H1 (cell line): ENCODE measurements around the gene ACSL3. TPM values are rescaled to one million over a fixed set of nuclear protein-coding genes. Genes with fewer than 3 reads are reported as not detected.

ENCODE experiments used
- CTCF ChIA-PET: fragments of 300-600 bp; sonication (Branson Sonifier 250); formaldehyde crosslinking; loops from one replicate; lab custom pipeline; 2021; ENCODE audit not compliant: partially characterized antibody; lab: Charles Lee
- POLR2A ChIA-PET: fragments of 300-600 bp; sonication (Branson Sonifier 250); formaldehyde crosslinking; loops from one replicate; lab custom pipeline; 2021; ENCODE audit warnings: inconsistent platforms; ENCODE audit not compliant: partially characterized antibody; lab: Charles Lee
- DNase-seq, 2 experiments: peaks; one replicate each; pipeline versions ENCODE4 v3.0.0 to v3.0.0-alpha.2; 2010 to 2022; ENCODE audit warnings: low spot score in 2 of 2, low read depth in 1 of 2, mixed read lengths in 1 of 2
- FAIRE-seq: peaks from 2 replicates; lab custom pipeline; 2011; peaks lifted over from hg19 to GRCh38; lab: Jason Lieb, UNC
- H2AFZ ChIP-seq: 2 replicates; pipeline ENCODE4 v1.8.1; 2012; ENCODE audit warnings: low read length, inconsistent platforms
- H2AK5ac ChIP-seq: 2 replicates; pipeline ENCODE4 v1.6.1; 2013; ENCODE audit warnings: low read depth, low read length
- H2BK120ac ChIP-seq: replicated peaks from 2 replicates; pipeline ENCODE3; 2013; ENCODE audit warnings: low read depth, low read length, inconsistent platforms
- H2BK12ac ChIP-seq: 2 replicates; pipeline ENCODE4 v1.6.1; 2013; ENCODE audit warnings: low read depth, low read length
- H2BK15ac ChIP-seq: 2 replicates; pipeline ENCODE4 v1.6.1; 2013; ENCODE audit warnings: low read length
- H2BK20ac ChIP-seq: 2 replicates; pipeline ENCODE4 v1.6.1; 2013; ENCODE audit warnings: low read length
- H2BK5ac ChIP-seq: 2 replicates; pipeline ENCODE4 v1.6.1; 2013; ENCODE audit warnings: low read depth, low read length
- H3K14ac ChIP-seq: 2 replicates; pipeline ENCODE4 v1.6.1; 2013; ENCODE audit warnings: inconsistent platforms; ENCODE audit not compliant: insufficient read length
- H3K18ac ChIP-seq: 2 replicates; pipeline ENCODE4 v1.6.1; 2013; ENCODE audit warnings: low read length; ENCODE audit errors: extremely low read depth
- H3K23ac ChIP-seq: 2 replicates; pipeline ENCODE4 v1.6.1; 2013; ENCODE audit warnings: inconsistent platforms; ENCODE audit not compliant: insufficient read length
- H3K23me2 ChIP-seq: 2 replicates; pipeline ENCODE4 v1.6.1; 2013; ENCODE audit warnings: low read depth, low read length
- H3K27ac ChIP-seq: 2 replicates; pipeline ENCODE4 v1.6.1; 2011; ENCODE audit warnings: low read depth, low read length, inconsistent platforms
- H3K27me3 ChIP-seq, 4 experiments: replicated peaks in 1 of 4; 1 replicate in 1 of 4; 2 replicates in 3 of 4; pipeline versions ENCODE4 v1.6.1 to v1.8.1; 2011 to 2013; ENCODE audit warnings: low read length in 3 of 4, mild to moderate bottlenecking in 3 of 4, inconsistent platforms in 2 of 4, mixed read lengths in 2 of 4, moderate library complexity in 1 of 4; ENCODE audit not compliant: control insufficient read depth in 3 of 4, insufficient read depth in 3 of 4; ENCODE audit errors: extremely low read depth in 1 of 4
- H3K36me3 ChIP-seq, 4 experiments: 2 replicates each; pipeline versions ENCODE4 v1.6.1 to v1.8.1; 2011 to 2013; ENCODE audit warnings: mild to moderate bottlenecking in 4 of 4, low read length in 3 of 4, moderate library complexity in 2 of 4, control low read depth in 1 of 4, inconsistent platforms in 1 of 4; ENCODE audit not compliant: insufficient read depth in 4 of 4, control insufficient read depth in 2 of 4
- H3K4ac ChIP-seq: replicated peaks from 2 replicates; pipeline ENCODE3; 2013; ENCODE audit warnings: low read length, low read depth, mixed read lengths, inconsistent platforms; ENCODE audit not compliant: insufficient read length
- H3K4me1 ChIP-seq, 4 experiments: replicated peaks in 1 of 4; 1 replicate in 1 of 4; 2 replicates in 3 of 4; pipeline versions ENCODE4 v1.6.1 to v1.8.1; 2011 to 2013; ENCODE audit warnings: low read length in 3 of 4, inconsistent platforms in 2 of 4, mixed read lengths in 1 of 4; ENCODE audit not compliant: insufficient read depth in 4 of 4, control insufficient read depth in 3 of 4
- H3K4me2 ChIP-seq, 2 experiments: 2 replicates each; pipeline versions ENCODE4 v1.6.1 to v1.8.1; 2011 to 2013; ENCODE audit warnings: low read depth in 2 of 2, low read length in 2 of 2, control low read depth in 1 of 2, inconsistent platforms in 1 of 2, mild to moderate bottlenecking in 1 of 2; ENCODE audit not compliant: insufficient read depth in 1 of 2
- H3K4me3 ChIP-seq, 4 experiments: fragments of 200-600, 300-600 bp in 1 of 4; sonication (generic), shearing (Covaris generic), sonication (Bioruptor Twin) in 1 of 4; 2 replicates each; pipeline versions ENCODE4 v1.5.1 to v1.8.1; 2011 to 2016; ENCODE audit warnings: low read length in 4 of 4, low read depth in 3 of 4, control low read depth in 2 of 4, inconsistent platforms in 2 of 4, mild to moderate bottlenecking in 2 of 4, mixed read lengths in 1 of 4, moderate library complexity in 1 of 4; ENCODE audit not compliant: insufficient read depth in 2 of 4; ENCODE audit errors: extremely low read depth in 1 of 4
- H3K56ac ChIP-seq: replicated peaks from 2 replicates; pipeline ENCODE3; 2013; ENCODE audit warnings: low read depth, mild to moderate bottlenecking, mixed read lengths, low read length, inconsistent platforms; ENCODE audit not compliant: insufficient read length
- H3K79me1 ChIP-seq: 2 replicates; pipeline ENCODE4 v1.6.1; 2013; ENCODE audit warnings: low read depth, low read length, control low read depth
- H3K79me2 ChIP-seq, 2 experiments: 2 replicates each; pipeline versions ENCODE4 v1.6.1 to v1.8.1; 2012 to 2013; ENCODE audit warnings: low read length in 2 of 2, mild to moderate bottlenecking in 2 of 2, inconsistent platforms in 1 of 2; ENCODE audit not compliant: insufficient read depth in 2 of 2, control insufficient read depth in 1 of 2
- H3K9ac ChIP-seq, 4 experiments: replicated peaks in 1 of 4; 1 replicate in 1 of 4; 2 replicates in 3 of 4; pipeline versions ENCODE4 v1.6.1 to v1.8.1; 2011 to 2013; ENCODE audit warnings: low read depth in 3 of 4, low read length in 3 of 4, control low read depth in 2 of 4, mild to moderate bottlenecking in 2 of 4, moderate library complexity in 2 of 4, inconsistent platforms in 1 of 4; ENCODE audit errors: extremely low read depth in 1 of 4
- H3K9me3 ChIP-seq, 2 experiments: 2 replicates each; pipeline versions ENCODE4 v1.6.1 to v1.8.1; 2012 to 2013; ENCODE audit warnings: mild to moderate bottlenecking in 2 of 2, moderate library complexity in 2 of 2, control low read depth in 1 of 2, inconsistent platforms in 1 of 2, low read depth in 1 of 2, low read length in 1 of 2, mixed read lengths in 1 of 2; ENCODE audit not compliant: insufficient read depth in 2 of 2
- H4K20me1 ChIP-seq, 2 experiments: replicated peaks in 1 of 2; 2 replicates each; pipeline versions ENCODE3 to v1.8.1; 2011 to 2013; ENCODE audit warnings: inconsistent platforms in 2 of 2, low read length in 2 of 2, mild to moderate bottlenecking in 1 of 2; ENCODE audit not compliant: insufficient read depth in 2 of 2, control insufficient read depth in 1 of 2
- H4K5ac ChIP-seq: 2 replicates; pipeline ENCODE4 v1.6.1; 2013; ENCODE audit warnings: low read length, low read depth, mixed read lengths, inconsistent platforms; ENCODE audit not compliant: insufficient read length
- H4K8ac ChIP-seq: 2 replicates; pipeline ENCODE4 v1.8.0; 2013; ENCODE audit warnings: mild to moderate bottlenecking, moderate library complexity, low read length, inconsistent platforms; ENCODE audit not compliant: insufficient read depth; ENCODE audit errors: extremely low read depth
- H4K91ac ChIP-seq: replicated peaks from 2 replicates; pipeline ENCODE3; 2013; ENCODE audit warnings: low read length, mixed read lengths, inconsistent platforms; ENCODE audit not compliant: insufficient read length
- POLR2A ChIP-seq, 2 experiments: IDR thresholded peaks; 1 replicate in 1 of 2; 2 replicates in 1 of 2; pipeline ENCODE4 v1.6.1; 2011; ENCODE audit warnings: low read depth in 2 of 2, low read length in 2 of 2, mild to moderate bottlenecking in 2 of 2; ENCODE audit errors: control extremely low read depth in 1 of 2
- TBP ChIP-seq: IDR thresholded peaks from 2 replicates; pipeline ENCODE4 v1.6.1; 2011; ENCODE audit warnings: low read depth, low read length, improper control_type of control experiment
- WGBS, 2 experiments: shearing (Covaris generic) in 1 of 2; methylation state at CpG; one replicate each; pipeline versions ENCODE4 v1.1.6 to v1.1.7; 2013 to 2015; ENCODE audit warnings: low lambda C conversion rate in 2 of 2, mixed read lengths in 2 of 2, inconsistent platforms in 1 of 2, low coverage in 1 of 2, missing lambda C conversion rate in 1 of 2; ENCODE audit not compliant: insufficient replicate concordance in 2 of 2, insufficient coverage in 1 of 2, insufficient read length in 1 of 2; ENCODE audit errors: extremely low coverage in 1 of 2, missing lambda C conversion rate in 1 of 2; 5-methylcytosine and 5-hydroxymethylcytosine counted together
- polyA plus RNA-seq, 7 experiments: library from polyadenylated mRNA; depleted of rRNA in 3 of 7; stranded (reverse) in 5 of 7; unstranded in 2 of 7; fragments of >200 nt in 5 of 7; fragments of 200-250 nt in 2 of 7; gene quantifications; 1 replicate in 5 of 7; 2 replicates in 1 of 7; 4 replicates in 1 of 7; pipeline versions ENCODE4 v1.2.1 to v1.2.3, GENCODE V29; 2011 to 2013; ENCODE audit warnings: missing spikeins in 2 of 7, mixed read lengths in 2 of 7
- total RNA-seq: library from RNA; stranded (reverse); fragmentation: NEBNext Ultra II Directional; extraction: Animal tissue kit (Norgen Biotek cat#: 25700); gene quantifications from 2 replicates; pipeline ENCODE4 v1.2.1, GENCODE V29; 2021

The ACSL3 gene
- total and polyA plus RNA-seq, 2 of the 8 experiments (the other 6 are each of a cell fraction or from before 2014, with no cell fraction given), result 37.5 to 98.1 TPM

- Histone ChIP-seq H3K79me1 (no peaks in the 10 kb centered on the region), H3K9me3 (no peaks in the 10 kb centered on the region), H3K18ac (no peak overlapping the region), H4K8ac (no peak overlapping the region), H3K14ac (no peak overlapping the region), H3K27me3 (no peaks in the 10 kb centered on the region), H3K4ac (no peak overlapping the region), H3K23ac (no peak overlapping the region), H2BK12ac (no peak overlapping the region), H3K27ac (no peak overlapping the region), H4K5ac (no peak overlapping the region), H3K36me3 (peaks cover 0 to 3% (median 0%) of the 10 kb centered on the region in 4 experiments; a peak in 1 of 8 replicates), H2AFZ (no peak overlapping the region), H2BK15ac (no peak overlapping the region), H2BK5ac (no peak overlapping the region), H2AK5ac (no peak overlapping the region), H3K4me3 (no peak overlapping the region), H3K9ac (no peak overlapping the region), H3K56ac (no peak overlapping the region), H3K4me1 (peaks cover 0 to 4% (median 0%) of the 10 kb centered on the region in 4 experiments; a peak in 3 of 7 replicates), H3K4me2 (no peak overlapping the region), H2BK20ac (no peak overlapping the region), H4K20me1 (no peaks in the 10 kb centered on the region), H2BK120ac (no peak overlapping the region), H3K23me2 (no peaks in the 10 kb centered on the region), H4K91ac (no peak overlapping the region), H3K79me2 (no peaks in the 10 kb centered on the region)
- DNase-seq (no peak), FAIRE-seq (no peak)
- 95% methylated on average over 5 of the region's 7 CpGs; no CpG with 5 or more reads in 1 of the 2 experiments for WGBS, 2 experiments
- TF ChIP-seq POLR2A (IDR thresholded peaks at IDR 0.05; ENCODE audit: control extremely low read depth in 1 of 2, low read depth in 2 of 2, low read length in 2 of 2), result peak in 1 of 2 experiments; percentile 34; a peak in 1 of 3 replicates
- TF ChIP-seq TBP, result no peak
- ChIA-PET POLR2A (interaction anchor here (0.6 to 0.8 kb wide), 2 partner anchors 39 to 76 kb away, joined by 3 read pairs; no protein-coding TSS in a partner anchor), CTCF (interaction anchor here (0.6 to 1.3 kb wide), 9 partner anchors 24 to 719 kb away, joined by 3 to 5 read pairs (median 3); no protein-coding TSS in a partner anchor)
These were observed 86.0 kb downstream of the ACSL3 start for GRCh38 chr2:222946700-222947287.
